PC-3 (cell line): Measurements from ENCODE around the gene SGMS1. TPM values are rescaled to one million over a fixed set of nuclear protein-coding genes. Genes with fewer than 3 reads are reported as not detected.

Experiments used
- ATAC-seq: fragments of 200-7000 bp; cut with Tn5 transposase; 2 replicates; pipeline ENCODE4 v1.9.1; 2020; ENCODE audit warnings: mild to moderate bottlenecking, moderate library complexity
- BruUV-seq: library from RNA; stranded (reverse); fragments of 400-500 nt; replicated peaks from 2 replicates; lab custom pipeline; 2021; lab: Mats Ljungman, UMichigan
- CTCF ChIA-PET: fragments of 300-600 bp; sonication (Branson Sonifier 250); formaldehyde crosslinking; loops from one replicate; lab custom pipeline; 2022; ENCODE audit warnings: antibody characterized with exemption; lab: Charles Lee
- POLR2A ChIA-PET: fragments of 300-600 bp; sonication (Branson Sonifier 250); formaldehyde crosslinking; loops from one replicate; lab custom pipeline; 2022; ENCODE audit warnings: antibody characterized with exemption; ENCODE audit not compliant: unreplicated experiment; lab: Charles Lee
- DNase-seq: peaks from one replicate; pipeline ENCODE4 v3.0.0-alpha.2; 2015
- H2AFZ ChIP-seq: fragments of 300-600 bp; sonication (generic); 2 replicates; pipeline ENCODE4 v1.6.0; 2016; ENCODE audit warnings: antibody characterized with exemption, low read length
- H3F3A ChIP-seq: fragments of 300-600 bp; sonication (generic); one replicate; pipeline ENCODE4 v1.6.0; 2017; ENCODE audit warnings: antibody characterized with exemption, low read length, control low read depth, mild to moderate bottlenecking; ENCODE audit not compliant: unreplicated experiment
- H3K27ac ChIP-seq: fragments of 300-600 bp; sonication (generic); 2 replicates; pipeline ENCODE4 v1.5.1; 2016; ENCODE audit warnings: mild to moderate bottlenecking, low read length
- H3K27me3 ChIP-seq: fragments of 300-600 bp; sonication (generic); 2 replicates; pipeline ENCODE4 v1.6.1; 2016; ENCODE audit warnings: low read length, mixed read lengths
- H3K36me3 ChIP-seq: fragments of 300-600 bp; sonication (generic); 2 replicates; pipeline ENCODE4 v1.6.1; 2016; ENCODE audit warnings: low read depth, mixed run types, low read length, mixed read lengths
- H3K4me1 ChIP-seq: fragments of 300-600 bp; sonication (generic); 2 replicates; pipeline ENCODE4 v1.5.1; 2016; ENCODE audit warnings: low read length; ENCODE audit not compliant: insufficient read depth
- H3K4me2 ChIP-seq: fragments of 300-600 bp; sonication (generic); 2 replicates; pipeline ENCODE4 v1.6.0; 2016; ENCODE audit warnings: low read length
- H3K4me3 ChIP-seq: fragments of 300-600 bp; sonication (generic); 2 replicates; pipeline ENCODE4 v1.5.1; 2016; ENCODE audit warnings: mild to moderate bottlenecking, low read length, mixed read lengths
- H3K79me2 ChIP-seq: fragments of 300-600 bp; sonication (generic); 2 replicates; pipeline ENCODE4 v1.6.1; 2017; ENCODE audit warnings: low read length, mixed read lengths
- H3K9ac ChIP-seq: fragments of 300-600 bp; sonication (generic); 2 replicates; pipeline ENCODE4 v1.6.0; 2016; ENCODE audit warnings: mild to moderate bottlenecking, low read length
- H3K9me2 ChIP-seq: fragments of 300-600 bp; sonication (generic); replicated peaks from 2 replicates; pipeline ENCODE4 v1.6.1; 2016; ENCODE audit warnings: mixed run types, low read length, mixed read lengths
- H3K9me3 ChIP-seq: fragments of 300-600 bp; sonication (generic); 2 replicates; pipeline ENCODE4 v1.6.1; 2016; ENCODE audit warnings: low read length, mixed read lengths
- H4K20me1 ChIP-seq: fragments of 300-600 bp; sonication (generic); 2 replicates; pipeline ENCODE4 v1.6.1; 2016; ENCODE audit warnings: low read length, mixed read lengths
- CTCF ChIP-seq: fragments of 300-600 bp; sonication (generic); conservative IDR thresholded peaks from 2 replicates; pipeline ENCODE4 v1.5.1; 2017; ENCODE audit warnings: antibody characterized with exemption, low read depth, mild to moderate bottlenecking, low read length
- EZH2 ChIP-seq: fragments of 300-600 bp; sonication (generic); IDR thresholded peaks from one replicate; pipeline ENCODE4 v1.6.1; 2017; ENCODE audit warnings: antibody characterized with exemption, mild to moderate bottlenecking, low read length; ENCODE audit not compliant: unreplicated experiment
- EZH2phosphoT487 ChIP-seq: fragments of 300-600 bp; sonication (generic); IDR thresholded peaks from 2 replicates; pipeline ENCODE4 v1.6.1; 2018; ENCODE audit warnings: mild to moderate bottlenecking, antibody characterized with exemption, low read length, borderline replicate concordance
- intact Hi-C: fragments of 100-400 bp; cut with micrococcal nuclease; formaldehyde crosslinking; loops from 2 replicates; pipeline ENCODE4 v1.9.0; 2023
- total RNA-seq: library from RNA; depleted of rRNA; stranded (reverse); fragments of >200 nt; gene quantifications from 2 replicates; pipeline ENCODE4 v1.2.3, GENCODE V29; 2014

The SGMS1 gene
- total RNA-seq, 1 experiment from 2014 or later, result 61.4 TPM

- BruUV-seq, result TSS peak; percentile 54
Observed at GRCh38 chr10:50326757-50327701, 296.7 kb downstream of the SGMS1 start.

GRCh38 chr10:50326172-50326555 is 297.6 kb downstream of the SGMS1 start:
- CTCF ChIA-PET, result interaction anchor here (0.6 to 2.3 kb wide), 6 partner anchors 42 to 565 kb away, joined by 3 to 10 read pairs (median 3); no protein-coding TSS in a partner anchor
- H3K36me3 ChIP-seq, result no peaks in the 10 kb centered on the region
- peak overlapping the region; percentile 83 for H3K4me2 ChIP-seq
- no peaks in the 10 kb centered on the region for H3K9me2 ChIP-seq
- peak overlapping the region; percentile 51 for H3K9ac ChIP-seq
- H3F3A ChIP-seq, result peaks cover 12% of the 10 kb centered on the region
- BruUV-seq, result TSS peak; percentile 10
- POLR2A ChIA-PET, result interaction anchor here (0.6 kb wide), 1 partner anchor 35 kb away, joined by 3 read pairs; no protein-coding TSS in a partner anchor
- ATAC-seq, result no peak
- TF ChIP-seq CTCF (no peak), EZH2 (no peak)
- peaks cover 42% of the 10 kb centered on the region for H3K4me1 ChIP-seq
- no peaks in the 10 kb centered on the region for H3K27me3 ChIP-seq
- H4K20me1 ChIP-seq, result no peaks in the 10 kb centered on the region
- no peak overlapping the region for H2AFZ ChIP-seq
- intact Hi-C loops, result loop anchor here (2.0 kb wide), 3 partner anchors 21 to 145 kb away; no protein-coding TSS in a partner anchor
- H3K79me2 ChIP-seq, result no peaks in the 10 kb centered on the region
- H3K9me3 ChIP-seq, result no peaks in the 10 kb centered on the region
- peak; percentile 24 for DNase-seq
- H3K27ac ChIP-seq, result peak overlapping the region; percentile 76
- H3K4me3 ChIP-seq, result peak overlapping the region; percentile 65

More at GRCh38 chr10:50326757-50327701, 296.7 kb downstream of the SGMS1 start:
- peaks cover 12% of the 10 kb centered on the region for H3F3A ChIP-seq
- no peaks in the 10 kb centered on the region for H3K9me3 ChIP-seq
- ATAC-seq (peak; percentile 80), DNase-seq (peak; percentile 100)
- no peaks in the 10 kb centered on the region for H3K36me3 ChIP-seq
- ChIA-PET POLR2A (interaction anchor here (0.6 kb wide), 2 partner anchors 34 to 259 kb away, joined by 3 read pairs; no protein-coding TSS in a partner anchor), CTCF (interaction anchor here (0.5 to 2.3 kb wide), 4 partner anchors 41 to 564 kb away, joined by 3 to 10 read pairs (median 4); no protein-coding TSS in a partner anchor)
- peak overlapping the region; percentile 60 for H2AFZ ChIP-seq
- peak overlapping the region; percentile 76 for H3K27ac ChIP-seq
- peak overlapping the region; percentile 51 for H3K9ac ChIP-seq
- TF ChIP-seq EZH2 (no peak), CTCF (no peak), EZH2phosphoT487 (no peak)
- no peaks in the 10 kb centered on the region for H3K27me3 ChIP-seq
- peaks cover 36% of the 10 kb centered on the region for H3K4me1 ChIP-seq
- intact Hi-C loops, result loop anchor here (1.0 to 2.0 kb wide), 5 partner anchors 20 to 174 kb away; no protein-coding TSS in a partner anchor
- H3K4me3 ChIP-seq, result peak overlapping the region; percentile 65
- H3K79me2 ChIP-seq, result no peaks in the 10 kb centered on the region
- no peaks in the 10 kb centered on the region for H4K20me1 ChIP-seq
- no peaks in the 10 kb centered on the region for H3K9me2 ChIP-seq
- H3K4me2 ChIP-seq, result peak overlapping the region; percentile 83
